DOHH2 (cell line): ENCODE results near the gene VPS4B.

Experiments used
- H3F3A ChIP-seq: fragments of 200-600 bp; sonication (generic), shearing (Covaris generic); 2 replicates; pipeline ENCODE4 v1.6.0; 2016; ENCODE audit warnings: antibody characterized with exemption, mild to moderate bottlenecking; ENCODE audit not compliant: control insufficient read depth, insufficient read depth
- H3K27ac ChIP-seq: fragments of 200-600 bp; sonication (generic); 2 replicates; pipeline ENCODE4 v1.5.1; 2014; ENCODE audit warnings: low read depth, mild to moderate bottlenecking, low read length, moderate library complexity
- H3K27me3 ChIP-seq: fragments of 200-600 bp; sonication (generic); 2 replicates; pipeline ENCODE4 v1.6.1; 2014; ENCODE audit warnings: mild to moderate bottlenecking, low read length, mixed read lengths; ENCODE audit not compliant: control insufficient read depth
- H3K36me3 ChIP-seq: fragments of 200-600 bp; sonication (generic); 2 replicates; pipeline ENCODE4 v1.6.1; 2014; ENCODE audit warnings: mild to moderate bottlenecking, low read length, moderate library complexity, mixed read lengths; ENCODE audit not compliant: control insufficient read depth
- H3K4me1 ChIP-seq: fragments of 200-600 bp; sonication (generic); 2 replicates; pipeline ENCODE4 v1.6.1; 2014; ENCODE audit warnings: mild to moderate bottlenecking, low read length, mixed read lengths; ENCODE audit not compliant: control insufficient read depth
- H3K4me2 ChIP-seq: fragments of 200-600 bp; sonication (generic); 2 replicates; pipeline ENCODE4 v1.6.0; 2014; ENCODE audit warnings: mild to moderate bottlenecking, low read length, moderate library complexity
- H3K4me3 ChIP-seq: fragments of 200-600 bp; sonication (generic); 2 replicates; pipeline ENCODE4 v1.5.1; 2014; ENCODE audit warnings: mild to moderate bottlenecking, low read length, mixed read lengths
- H3K79me2 ChIP-seq: fragments of 200-600 bp; sonication (generic); 2 replicates; pipeline ENCODE4 v1.6.1; 2014; ENCODE audit warnings: mild to moderate bottlenecking, low read length, mixed read lengths; ENCODE audit not compliant: control insufficient read depth
- H3K9me2 ChIP-seq: fragments of 200-600 bp; sonication (generic); replicated peaks from 2 replicates; pipeline ENCODE4 v1.6.1; 2014; ENCODE audit warnings: mild to moderate bottlenecking, low read length, mixed read lengths; ENCODE audit not compliant: control insufficient read depth
- H3K9me3 ChIP-seq: fragments of 200-600 bp; sonication (generic); 2 replicates; pipeline ENCODE4 v1.6.1; 2014; ENCODE audit warnings: antibody characterized with exemption, low read length, mixed read lengths; ENCODE audit not compliant: control insufficient read depth, insufficient read depth
- H4K20me1 ChIP-seq: fragments of 200-600 bp; sonication (generic); 2 replicates; pipeline ENCODE4 v1.6.0; 2014; ENCODE audit warnings: low read depth, mild to moderate bottlenecking, antibody characterized with exemption, low read length, moderate library complexity; ENCODE audit not compliant: control insufficient read depth, insufficient read depth
- EZH2phosphoT487 ChIP-seq: fragments of 200-600 bp; sonication (generic); IDR thresholded peaks from 2 replicates; pipeline ENCODE4 v1.6.1; 2017; ENCODE audit warnings: borderline replicate concordance, mild to moderate bottlenecking, antibody characterized with exemption, low read length, moderate library complexity, mixed read lengths
- TF ChIP-seq, protein P1 (sequence below): fragments of 200-600 bp; sonication (generic); IDR thresholded peaks from one replicate; pipeline ENCODE4 v1.5.1; 2014; ENCODE audit warnings: antibody characterized with exemption, mild to moderate bottlenecking, low read depth, low read length; ENCODE audit not compliant: poor library complexity, severe bottlenecking

The VPS4B gene

DNA sequence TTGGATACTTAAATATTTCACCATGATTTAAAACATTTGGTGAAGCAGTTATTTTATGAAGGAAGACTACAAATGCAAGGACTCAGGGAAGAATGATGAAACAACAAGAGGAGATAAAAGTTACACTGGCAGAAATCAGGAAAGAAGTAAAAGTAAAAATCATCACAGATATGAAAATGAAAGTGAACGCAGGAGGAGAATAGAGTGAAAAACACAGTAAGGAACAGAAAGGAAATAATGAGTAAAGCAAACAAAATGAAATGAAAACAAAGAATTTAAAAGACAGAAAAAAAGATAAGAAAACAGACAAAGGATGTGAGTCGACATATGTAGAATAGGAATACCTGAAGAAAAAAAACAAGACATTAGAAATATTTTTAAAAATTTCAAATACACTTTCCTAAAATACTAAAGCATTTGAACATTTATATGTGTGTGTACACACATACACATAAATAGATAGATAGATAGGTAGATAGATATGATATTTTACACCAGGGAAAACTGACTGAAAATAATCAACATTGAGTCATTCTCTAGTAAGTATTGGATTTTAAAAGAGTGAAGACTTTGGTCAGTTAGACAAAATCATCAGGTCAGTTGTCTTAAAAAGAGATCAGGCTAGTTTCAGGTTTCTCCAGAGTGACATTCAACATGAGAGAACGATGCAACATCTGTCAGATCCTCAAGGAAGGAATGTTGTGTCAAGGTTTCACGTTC, 43.2 kb downstream of the VPS4B start:
- Histone ChIP-seq H3K4me1 (no peaks in the 10 kb centered on the region), H3K36me3 (no peaks in the 10 kb centered on the region), H4K20me1 (no peaks in the 10 kb centered on the region), H3K27ac (no peak overlapping the region), H3K79me2 (no peaks in the 10 kb centered on the region), H3K9me2 (no peaks in the 10 kb centered on the region), H3K9me3 (no peaks in the 10 kb centered on the region), H3F3A (peaks cover 3% of the 10 kb centered on the region; the same call in 1 of the 2 replicates), H3K4me3 (no peak overlapping the region), H3K27me3 (peaks cover 5% of the 10 kb centered on the region), H3K4me2 (no peak overlapping the region)
- TF ChIP-seq, protein P1, sequence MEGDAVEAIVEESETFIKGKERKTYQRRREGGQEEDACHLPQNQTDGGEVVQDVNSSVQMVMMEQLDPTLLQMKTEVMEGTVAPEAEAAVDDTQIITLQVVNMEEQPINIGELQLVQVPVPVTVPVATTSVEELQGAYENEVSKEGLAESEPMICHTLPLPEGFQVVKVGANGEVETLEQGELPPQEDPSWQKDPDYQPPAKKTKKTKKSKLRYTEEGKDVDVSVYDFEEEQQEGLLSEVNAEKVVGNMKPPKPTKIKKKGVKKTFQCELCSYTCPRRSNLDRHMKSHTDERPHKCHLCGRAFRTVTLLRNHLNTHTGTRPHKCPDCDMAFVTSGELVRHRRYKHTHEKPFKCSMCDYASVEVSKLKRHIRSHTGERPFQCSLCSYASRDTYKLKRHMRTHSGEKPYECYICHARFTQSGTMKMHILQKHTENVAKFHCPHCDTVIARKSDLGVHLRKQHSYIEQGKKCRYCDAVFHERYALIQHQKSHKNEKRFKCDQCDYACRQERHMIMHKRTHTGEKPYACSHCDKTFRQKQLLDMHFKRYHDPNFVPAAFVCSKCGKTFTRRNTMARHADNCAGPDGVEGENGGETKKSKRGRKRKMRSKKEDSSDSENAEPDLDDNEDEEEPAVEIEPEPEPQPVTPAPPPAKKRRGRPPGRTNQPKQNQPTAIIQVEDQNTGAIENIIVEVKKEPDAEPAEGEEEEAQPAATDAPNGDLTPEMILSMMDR: no peak
- TF ChIP-seq EZH2phosphoT487: no peak

GRCh38 chr18:63377275-63377980, 44.8 kb downstream of the VPS4B start:
- TF ChIP-seq EZH2phosphoT487: no peak
- TF ChIP-seq, protein P1: no peak
- Histone ChIP-seq H4K20me1 (no peaks in the 10 kb centered on the region), H3K9me3 (no peaks in the 10 kb centered on the region), H3K4me3 (no peak overlapping the region), H3K27me3 (peaks cover 5% of the 10 kb centered on the region), H3K4me2 (no peak overlapping the region), H3K27ac (no peak overlapping the region), H3K36me3 (no peaks in the 10 kb centered on the region), H3K9me2 (no peaks in the 10 kb centered on the region), H3F3A (peaks cover 3% of the 10 kb centered on the region; the same call in 1 of the 2 replicates), H3K4me1 (peaks cover 5% of the 10 kb centered on the region), H3K79me2 (no peaks in the 10 kb centered on the region)

GRCh38 chr18:63376538-63376937, 45.7 kb downstream of the VPS4B start:
- H3K9me3 ChIP-seq: no peaks in the 10 kb centered on the region
- H3K36me3 ChIP-seq: no peaks in the 10 kb centered on the region

More at GRCh38 chr18:63376538-63376937, 45.7 kb downstream of the VPS4B start:
- no peaks in the 10 kb centered on the region for H4K20me1 ChIP-seq
- H3K4me3 ChIP-seq: no peak overlapping the region
- H3F3A ChIP-seq: peaks cover 3% of the 10 kb centered on the region; the same call in 1 of the 2 replicates
- no peaks in the 10 kb centered on the region for H3K79me2 ChIP-seq
- no peak overlapping the region for H3K27ac ChIP-seq
- no peaks in the 10 kb centered on the region for H3K9me2 ChIP-seq
- H3K27me3 ChIP-seq: peaks cover 5% of the 10 kb centered on the region
- no peak for TF ChIP-seq EZH2phosphoT487
- TF ChIP-seq, protein P1: no peak
- no peak overlapping the region for H3K4me2 ChIP-seq
- H3K4me1 ChIP-seq: peaks cover 5% of the 10 kb centered on the region
